ENCODE data around the gene FIBP. TPM values are rescaled to one million over a fixed set of nuclear protein-coding genes. Genes with fewer than 3 reads are reported as not detected.

FIBP gene
- polyA plus RNA-seq, 3 donors: 79.1 to 109 (median 101) TPM

- peak overlapping the region in 1 of 3 experiments; percentile 93 for H3K4me3 ChIP-seq (replicated peaks in 1 of 3; ENCODE audit: low read depth in 2 of 3, low read length in 3 of 3)
- H3K4me3 Mint-ChIP-seq: peak overlapping the region; percentile 89 to 95
- intact Hi-C loops (cut with micrococcal nuclease): loop anchor here in 1 of 2 donors (5.0 kb wide), 2 partner anchors 34 to 41 kb away; partner anchors contain the start of genes FIBP and SART1
- H3K27me3 ChIP-seq (ENCODE audit: control insufficient read depth in 2 of 2, insufficient read depth in 2 of 2, low read length in 2 of 2): no peaks in the 10 kb centered on the region
- H3K9me3 ChIP-seq (replicated peaks in 1 of 2; ENCODE audit: control insufficient read depth in 1 of 2, insufficient read depth in 1 of 2, low read length in 2 of 2): no peaks in the 10 kb centered on the region
- H3K27ac ChIP-seq (ENCODE audit: low read depth in 1 of 2, low read length in 2 of 2): no peak overlapping the region
- no peaks in the 10 kb centered on the region for H3K9me3 Mint-ChIP-seq
- H3K79me2 ChIP-seq (ENCODE audit: insufficient read depth, low read length): peaks cover 38% of the 10 kb centered on the region
- H3K27me3 Mint-ChIP-seq (ENCODE audit: low read depth in 3 of 3): peaks cover 0 to 2% (median 0%) of the 10 kb centered on the region in 3 donors
- peaks cover 38 to 46% of the 10 kb centered on the region in 2 donors for H3K4me1 ChIP-seq (ENCODE audit: control insufficient read depth in 1 of 2, insufficient read depth in 2 of 2, low read length in 2 of 2)
- no peak overlapping the region for H2AFZ ChIP-seq (ENCODE audit: insufficient read depth, low read depth, low read length, poor library complexity, severe bottlenecking)
- TF ChIP-seq CTCF (IDR thresholded peaks at IDR 0.05): no peak
- H3K9ac ChIP-seq (ENCODE audit: insufficient read depth, low read length, poor library complexity, severe bottlenecking): no peak overlapping the region
- H3K36me3 Mint-ChIP-seq: peaks cover 34 to 36% of the 10 kb centered on the region in 2 donors
- no peak for DNase-seq
- no peaks in the 10 kb centered on the region for H4K20me1 ChIP-seq (ENCODE audit: insufficient read depth, low read length)
- peaks cover 12 to 28% of the 10 kb centered on the region in 2 donors for H3K36me3 ChIP-seq (replicated peaks in 1 of 2; ENCODE audit: control insufficient read depth in 1 of 2, insufficient read depth in 2 of 2, low read length in 2 of 2)
- peaks cover 38% of the 10 kb centered on the region for H3K4me1 Mint-ChIP-seq
- H3K4me2 ChIP-seq (replicated peaks; ENCODE audit: extremely low read depth, low read length, poor library complexity, severe bottlenecking): peak overlapping the region; percentile 94
- 91% methylated on average over 6 of the region's 12 CpGs for WGBS (ENCODE audit: insufficient coverage)
- no peak overlapping the region for H3K27ac Mint-ChIP-seq
Measured at GRCh38 chr11:65921033-65921555, 32.8 kb upstream of the FIBP start.

GRCh38 chr11:65920372-65920802, 32.1 kb upstream of the FIBP start:
- Histone ChIP-seq H3K79me2 (ENCODE audit: insufficient read depth, low read length) (peaks cover 38% of the 10 kb centered on the region), H3K9ac (ENCODE audit: insufficient read depth, low read length, poor library complexity, severe bottlenecking) (peak overlapping the region; percentile 77), H2AFZ (ENCODE audit: insufficient read depth, low read depth, low read length, poor library complexity, severe bottlenecking) (no peak overlapping the region), H3K36me3 (replicated peaks in 1 of 2; ENCODE audit: control insufficient read depth in 1 of 2, insufficient read depth in 2 of 2, low read length in 2 of 2) (peaks cover 12 to 28% of the 10 kb centered on the region in 2 donors), H3K4me1 (ENCODE audit: control insufficient read depth in 1 of 2, insufficient read depth in 2 of 2, low read length in 2 of 2) (peaks cover 45 to 53% of the 10 kb centered on the region in 2 donors), H4K20me1 (ENCODE audit: insufficient read depth, low read length) (peaks cover 2% of the 10 kb centered on the region), H3K4me2 (replicated peaks; ENCODE audit: extremely low read depth, low read length, poor library complexity, severe bottlenecking) (peak overlapping the region; percentile 94), H3K9me3 (replicated peaks in 1 of 2; ENCODE audit: control insufficient read depth in 1 of 2, insufficient read depth in 1 of 2, low read length in 2 of 2) (no peaks in the 10 kb centered on the region), H3K4me3 (replicated peaks in 1 of 3; ENCODE audit: low read depth in 2 of 3, low read length in 3 of 3) (peak overlapping the region; percentile 74 to 93 (median 91)), H3K27ac (ENCODE audit: low read depth in 1 of 2, low read length in 2 of 2) (no peak overlapping the region), H3K27me3 (ENCODE audit: control insufficient read depth in 2 of 2, insufficient read depth in 2 of 2, low read length in 2 of 2) (no peaks in the 10 kb centered on the region)
- TF ChIP-seq CTCF (IDR thresholded peaks at IDR 0.05): no peak
- DNase-seq: no peak
- peaks cover 32 to 36% of the 10 kb centered on the region in 2 donors for H3K36me3 Mint-ChIP-seq
- H3K4me1 Mint-ChIP-seq: peaks cover 45% of the 10 kb centered on the region
- no peaks in the 10 kb centered on the region for H3K9me3 Mint-ChIP-seq
- H3K27ac Mint-ChIP-seq: peak overlapping the region in 1 of 7 donors; percentile 61
- intact Hi-C loops (cut with micrococcal nuclease): loop anchor here in 1 of 2 donors (5.0 kb wide), 2 partner anchors 33 to 42 kb away; partner anchors contain the start of genes FIBP and SART1
- 64% methylated on average over 11 of the region's 15 CpGs for WGBS (ENCODE audit: insufficient coverage)
- peaks cover 0 to 2% (median 0%) of the 10 kb centered on the region in 3 donors for H3K27me3 Mint-ChIP-seq (ENCODE audit: low read depth in 3 of 3)
- H3K4me3 Mint-ChIP-seq: peak overlapping the region; percentile 89 to 95

All from CD14-positive monocyte (primary cell).